GM21515 (cell line): ENCODE data around the gene ALPL.
"Not testable (repeated sequence)": the region's sequence is repeated elsewhere in the genome, so short reads cannot be mapped to it uniquely, and the experiment has no call there.

Experiments used
- ATAC-seq: cut with Tn5 transposase; IDR thresholded peaks from one replicate; pipeline ENCODE4 v1.9.1; 2021; ENCODE audit not compliant: unreplicated experiment

Gene ALPL

DNA sequence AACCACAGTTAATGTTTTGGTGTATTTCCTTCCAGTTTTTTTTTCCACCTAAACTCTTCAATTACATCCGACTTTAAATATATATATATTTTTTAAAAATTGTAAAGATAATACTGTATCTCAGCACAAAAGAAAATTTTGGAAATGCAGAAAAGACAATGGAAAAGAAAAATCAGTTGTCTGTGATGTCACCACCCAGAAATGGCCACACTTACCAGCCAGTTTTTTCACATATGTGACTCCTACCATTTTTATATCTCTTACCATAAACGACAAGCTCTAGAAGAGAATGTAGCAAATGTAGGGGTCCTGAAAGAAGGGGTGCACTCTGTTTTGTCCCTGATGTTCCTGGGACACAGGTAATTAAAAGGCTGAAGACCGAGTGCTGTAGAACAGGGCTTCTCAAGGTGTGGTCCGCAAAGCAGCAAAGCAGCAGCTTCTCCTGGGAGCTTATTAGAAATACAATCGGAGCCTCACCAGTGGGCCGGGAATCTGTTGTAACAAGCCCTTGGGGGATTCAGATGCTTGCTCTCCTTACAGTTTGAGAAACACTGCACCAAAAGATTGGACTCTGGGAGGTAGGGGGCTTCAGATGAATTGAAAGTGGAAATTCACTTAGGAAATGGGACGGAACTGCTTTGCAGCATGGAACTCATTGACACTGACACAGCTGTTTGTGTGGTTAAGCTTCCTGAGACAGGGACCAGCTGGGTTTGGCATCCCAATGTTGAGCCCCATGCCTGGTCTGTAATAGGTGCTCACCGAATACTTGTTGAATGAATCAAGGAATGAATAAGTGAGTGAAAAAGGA is 44.1 kb downstream of the ALPL start:
- ATAC-seq = no peak

- ATAC-seq = no peak
Measured at GRCh38 chr1:21559788-21560567, 50.8 kb downstream of the ALPL start.

GRCh38 chr1:21560916-21561638 is 51.9 kb downstream of the ALPL start:
- ATAC-seq = no peak

GRCh38 chr1:21562896-21563295 is 53.7 kb downstream of the ALPL start:
- no peak for ATAC-seq

GRCh38 chr1:21563971-21564370 is 54.7 kb downstream of the ALPL start:
- no peak for ATAC-seq

GRCh38 chr1:21564521-21565095 is 55.4 kb downstream of the ALPL start:
- ATAC-seq = no peak

DNA sequence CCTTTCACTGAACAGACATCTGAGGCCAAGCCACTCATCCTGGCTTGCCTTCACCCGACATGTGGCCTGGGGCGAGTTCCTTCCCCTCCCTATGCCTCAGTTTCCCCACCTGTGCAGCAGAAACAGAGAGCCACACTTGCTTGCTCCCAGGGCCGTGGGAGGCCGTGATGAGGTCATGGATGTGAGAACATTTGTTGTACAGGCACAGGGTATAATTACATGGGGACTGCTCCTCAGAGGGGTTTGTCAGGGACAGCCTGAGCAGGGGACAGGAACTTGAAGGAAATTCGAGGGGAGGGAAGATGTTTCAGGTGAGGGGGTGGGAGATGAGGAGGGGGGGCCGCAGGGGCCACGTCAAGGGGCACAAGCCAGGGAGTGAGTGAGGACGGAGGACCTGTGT is 56.1 kb downstream of the ALPL start:
- no peak for ATAC-seq

DNA sequence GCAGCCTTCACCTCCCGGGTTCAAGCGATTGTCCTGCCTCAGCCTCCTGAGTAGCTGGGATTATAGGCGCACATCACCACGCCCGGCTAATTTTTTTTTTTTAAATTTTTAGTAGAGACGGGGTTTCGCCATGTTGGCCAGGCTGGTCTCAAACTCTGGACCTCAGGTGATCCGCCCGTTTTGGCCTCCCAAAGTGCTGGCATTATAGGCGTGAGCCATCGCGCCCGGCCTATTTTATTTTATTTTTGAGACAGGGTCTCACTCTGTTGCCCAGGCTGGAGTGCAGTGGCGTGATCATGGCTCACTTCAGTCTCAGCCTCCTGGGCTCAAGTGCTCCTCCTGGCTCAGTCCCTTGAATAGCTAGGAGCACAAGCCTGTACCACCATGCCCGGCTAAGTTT is 57.1 kb downstream of the ALPL start:
- ATAC-seq = not testable (repeated sequence)

GRCh38 chr1:21567241-21568005 is 58.2 kb downstream of the ALPL start:
- ATAC-seq = no peak

GRCh38 chr1:21568006-21568746 is 59.0 kb downstream of the ALPL start:
- ATAC-seq = no peak

- ATAC-seq = no peak
Measured at GRCh38 chr1:21568809-21569385, 59.7 kb downstream of the ALPL start.

DNA sequence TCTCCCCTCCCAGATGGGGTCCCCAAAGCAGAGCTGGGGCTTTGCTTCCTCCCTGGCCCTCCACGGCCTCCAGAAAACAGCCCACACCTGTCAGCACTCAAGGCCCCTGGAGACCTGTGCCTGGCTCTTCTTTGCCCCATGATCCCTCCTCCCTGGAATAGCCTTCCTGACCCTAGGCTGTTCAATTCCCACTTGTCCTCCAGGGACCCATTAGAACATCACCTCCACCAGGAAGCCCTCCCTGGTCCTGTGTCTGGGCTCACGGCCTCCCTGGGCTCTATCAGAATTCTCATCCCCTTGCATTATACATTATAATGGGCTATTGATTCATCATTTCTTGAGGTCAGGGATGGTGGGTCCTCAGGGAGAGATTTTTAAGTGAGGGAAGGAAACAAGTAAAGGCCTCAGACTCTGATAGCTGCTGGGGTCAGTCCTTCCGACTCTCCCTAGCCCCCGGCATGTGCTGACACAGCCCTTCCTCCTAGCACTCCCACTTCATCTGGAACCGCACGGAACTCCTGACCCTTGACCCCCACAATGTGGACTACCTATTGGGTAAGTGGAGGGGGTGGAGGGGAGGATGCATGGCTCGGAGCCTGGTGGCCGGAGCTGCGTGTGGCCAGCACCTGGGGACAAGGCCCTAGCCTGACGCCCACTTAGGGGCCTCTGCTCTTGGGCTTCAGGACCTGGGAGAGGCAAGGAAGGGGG is 60.8 kb downstream of the ALPL start:
- no peak for ATAC-seq

DNA sequence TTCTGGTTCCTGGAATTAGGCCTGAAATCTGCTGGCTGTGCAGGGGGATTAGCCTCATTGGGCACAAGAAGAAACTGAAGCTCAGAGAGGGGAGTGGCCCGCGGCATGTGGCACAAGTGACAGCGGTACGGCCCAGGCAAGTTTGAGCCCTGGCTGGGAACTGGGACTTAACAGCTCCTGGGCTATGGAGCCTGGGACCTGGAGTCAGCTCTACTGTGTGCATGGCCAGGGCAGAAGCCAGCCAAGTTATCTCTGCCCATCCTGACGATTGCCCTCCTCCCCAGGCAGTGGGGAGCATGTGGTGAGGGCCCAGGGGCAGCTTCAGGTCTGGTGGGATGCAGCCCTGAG is 61.3 kb downstream of the ALPL start:
- no peak for ATAC-seq

DNA sequence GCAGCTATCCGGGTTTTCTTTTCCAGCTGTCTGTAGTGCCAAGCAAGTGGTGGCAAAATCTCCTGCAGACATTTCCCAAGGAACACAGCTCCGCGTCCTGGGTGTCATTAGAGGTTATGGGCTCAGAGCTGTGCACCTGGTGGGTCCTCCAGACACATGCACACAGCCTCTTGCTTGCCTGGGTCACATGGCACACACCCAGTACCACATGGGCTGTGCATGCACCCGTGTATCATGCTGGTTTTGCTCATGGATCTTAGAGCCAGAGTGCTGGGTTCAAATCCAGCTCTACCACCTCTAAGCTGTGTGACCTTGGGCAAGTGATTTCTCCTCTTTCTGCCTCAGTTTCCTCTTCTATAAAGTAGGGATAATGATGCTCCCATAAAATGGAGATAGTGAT is 61.7 kb downstream of the ALPL start:
- ATAC-seq = no peak

DNA sequence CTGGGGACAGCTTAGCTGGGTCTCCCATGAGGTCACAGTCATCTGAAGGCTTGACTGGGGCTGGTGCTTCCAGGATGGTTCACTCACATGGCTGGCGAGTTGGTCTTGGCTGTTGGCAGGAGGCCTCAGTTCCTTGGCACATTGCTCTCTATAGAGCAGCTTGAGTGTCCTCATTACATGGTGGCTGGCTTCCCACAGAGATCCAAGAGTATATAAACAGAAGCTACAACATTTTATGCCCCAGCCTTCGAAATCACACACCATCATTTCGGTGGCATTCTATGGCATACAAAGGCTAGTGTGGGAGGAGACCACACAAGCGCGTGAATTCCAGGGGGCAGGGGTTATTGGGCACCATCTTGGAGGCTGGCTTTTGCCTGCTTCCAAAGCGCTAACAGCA is 63.0 kb downstream of the ALPL start:
- ATAC-seq = no peak

DNA sequence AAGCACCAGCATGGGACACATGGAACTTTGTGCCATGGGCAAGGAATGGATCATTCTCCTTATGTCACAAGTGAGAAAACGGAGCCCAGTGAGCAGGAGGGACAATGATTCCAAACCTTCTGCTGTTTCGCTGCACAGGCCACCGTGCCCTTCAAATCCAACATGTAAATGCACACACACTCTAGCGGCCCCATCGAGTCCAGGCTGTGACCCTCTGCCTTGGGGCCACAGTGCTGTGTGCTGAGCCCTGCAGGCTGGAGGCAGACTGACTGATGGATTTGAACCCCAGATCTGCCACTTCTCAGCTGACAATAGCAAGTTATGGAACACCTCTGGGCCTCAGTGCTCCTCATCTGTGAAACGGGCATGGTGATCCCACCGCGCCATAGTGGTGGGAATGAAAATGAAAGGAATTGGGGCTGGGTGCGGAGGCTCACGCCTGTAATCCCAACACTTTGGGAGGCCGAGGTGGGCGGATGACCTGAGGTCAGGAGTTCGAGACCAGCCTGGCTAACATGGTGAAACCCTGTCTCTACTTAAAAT is 63.6 kb downstream of the ALPL start:
- no peak for ATAC-seq

GRCh38 chr1:21573475-21573874 is 64.3 kb downstream of the ALPL start:
- ATAC-seq = no peak

DNA sequence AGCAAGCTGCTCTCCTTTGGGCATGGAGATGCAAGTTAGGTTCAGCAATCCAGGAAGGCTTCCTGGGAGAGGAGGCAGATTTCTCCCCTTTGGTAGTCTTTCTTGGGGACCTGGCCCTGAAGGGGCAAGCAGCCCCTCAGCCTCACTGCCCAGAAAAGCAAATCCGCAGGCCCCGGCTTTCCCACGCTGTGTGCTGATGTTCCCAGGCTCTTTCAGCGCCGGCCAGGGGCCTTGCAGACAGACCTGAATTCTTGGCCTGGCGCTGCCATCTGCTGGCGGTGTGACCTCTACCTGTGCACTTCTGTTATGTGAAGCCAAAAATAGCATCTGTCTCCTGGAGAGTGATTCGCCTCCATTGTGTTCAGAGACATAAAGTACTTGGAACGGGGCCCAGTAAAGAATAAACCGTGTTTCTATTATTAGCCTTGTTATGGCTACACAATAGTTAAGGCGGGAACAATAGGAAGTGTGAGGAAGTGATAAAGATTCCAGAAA is 64.8 kb downstream of the ALPL start:
- no peak for ATAC-seq
